Ovary (tissue), 3 donors: ENCODE measurements around the gene SLC25A41.

Source experiments
- CTCF ChIP-seq, 3 donors: fragments of 450-650 bp in 2 of 3; fragments of 200-600 bp in 1 of 3; IDR thresholded peaks; one replicate each; pipeline versions ENCODE4 v1.5.1 to v1.8.0; 2016 to 2022; ENCODE audit warnings: antibody characterized with exemption in 3 of 3, mild to moderate bottlenecking in 1 of 3
- POLR2A ChIP-seq: fragments of 450-650 bp; IDR thresholded peaks from one replicate; pipeline ENCODE4 v1.6.1; 2017; ENCODE audit warnings: antibody characterized with exemption, mild to moderate bottlenecking, moderate library complexity
- donor health status: DM: no; HTN: no; CAD: no.

- no peak for TF ChIP-seq CTCF (IDR thresholded peaks at IDR 0.05)
- no peak for TF ChIP-seq POLR2A
Observed at GRCh38 chr19:6473647-6474046, 40.1 kb upstream of the SLC25A41 start.
